PFSK-1 (cell line): ENCODE measurements around the gene ABCC4.

Experiments
- POLR2AphosphoS5 ChIP-seq: IDR thresholded peaks from 2 replicates; pipeline ENCODE4 v1.6.1; 2012; ENCODE audit warnings: low read depth, mild to moderate bottlenecking, control low read depth, low read length, moderate library complexity
- REST ChIP-seq, 2 experiments: IDR thresholded peaks; 2 replicates each; pipeline versions ENCODE4 v1.6.1 to v1.8.0; 2011 to 2012; ENCODE audit warnings: low read depth in 2 of 2, low read length in 2 of 2, control low read depth in 1 of 2, inconsistent platforms in 1 of 2, mild to moderate bottlenecking in 1 of 2, moderate library complexity in 1 of 2; ENCODE audit not compliant: insufficient read depth in 1 of 2

GRCh38 chr13:94972262-94972661 is 329.0 kb downstream of the ABCC4 start:
- TF ChIP-seq REST (IDR thresholded peaks at IDR 0.05; ENCODE audit: insufficient read depth in 1 of 2, low read depth in 2 of 2, low read length in 2 of 2) (no peak), POLR2AphosphoS5 (no peak)
